ENCODE results near the gene TSPOAP1. TPM values are rescaled to one million over a fixed set of nuclear protein-coding genes. Genes with fewer than 3 reads are reported as not detected.

Gene TSPOAP1
- not detected in 2 replicates for total RNA-seq

GRCh38 chr17:58328195-58329034, at the start of gene TSPOAP1:
TSPOAP1 (minus strand) TSS chr17:58328795; CDS start chr17:58327920, 875 bp downstream.

GRCh38 chr17:58351831-58352595, 23.4 kb upstream of the TSPOAP1 start, which contains the start of gene SUPT4H1:
SUPT4H1 (minus strand) TSS chr17:58352201; CDS start chr17:58352135, 66 bp downstream.

GRCh38 chr17:58280480-58281217, 47.9 kb downstream of the TSPOAP1 start, which contains the start of gene MPO:
MPO (minus strand) TSS chr17:58280935; CDS start chr17:58280758, 177 bp downstream.

Other genes starting within 250 kb of the TSPOAP1 start
- 11.0 and 15.6 TPM in 2 replicates for gene DYNLL2, start 245.4 kb downstream of the TSPOAP1 start, total RNA-seq
- gene OR4D1, start 180.4 kb downstream of the TSPOAP1 start, total RNA-seq: not detected in 2 replicates
- not detected in 2 replicates for gene OR4D2, start 161.8 kb downstream of the TSPOAP1 start, total RNA-seq
- gene EPX, start 136.1 kb downstream of the TSPOAP1 start, total RNA-seq: not detected in 2 replicates
- 11.2 and 13.0 TPM in 2 replicates for gene MKS1, start 109.5 kb downstream of the TSPOAP1 start, total RNA-seq
- not detected in 2 replicates for gene LPO, start 90.2 kb downstream of the TSPOAP1 start, total RNA-seq
- not detected in 2 replicates for gene MPO, start 47.9 kb downstream of the TSPOAP1 start, total RNA-seq
- gene SUPT4H1, start 23.4 kb upstream of the TSPOAP1 start, total RNA-seq: 38.3 and 49.4 TPM in 2 replicates
- under 0.01 TPM in 1 of 2 replicates, not detected in the other for gene RNF43, start 88.7 kb upstream of the TSPOAP1 start, total RNA-seq
- gene HSF5, start 159.6 kb upstream of the TSPOAP1 start, total RNA-seq: under 0.01 TPM in 1 of 2 replicates, not detected in the other
- 33.7 and 36.7 TPM in 2 replicates for gene MTMR4, start 185.8 kb upstream of the TSPOAP1 start, total RNA-seq

All from endothelial cell of coronary artery (primary cell).